ENCODE data around the gene MAP7. TPM values are rescaled to one million over a fixed set of nuclear protein-coding genes. Genes with fewer than 3 reads are reported as not detected.
A peak's percentile ranks its signal among the peaks of the same experiment; 100 is the strongest.

The MAP7 gene
- total and polyA plus RNA-seq, 9 of the 15 experiments (the other 6 are each of a cell fraction or from before 2014, with no cell fraction given): 0.76 to 7.7 (median 3.9) TPM

DNA sequence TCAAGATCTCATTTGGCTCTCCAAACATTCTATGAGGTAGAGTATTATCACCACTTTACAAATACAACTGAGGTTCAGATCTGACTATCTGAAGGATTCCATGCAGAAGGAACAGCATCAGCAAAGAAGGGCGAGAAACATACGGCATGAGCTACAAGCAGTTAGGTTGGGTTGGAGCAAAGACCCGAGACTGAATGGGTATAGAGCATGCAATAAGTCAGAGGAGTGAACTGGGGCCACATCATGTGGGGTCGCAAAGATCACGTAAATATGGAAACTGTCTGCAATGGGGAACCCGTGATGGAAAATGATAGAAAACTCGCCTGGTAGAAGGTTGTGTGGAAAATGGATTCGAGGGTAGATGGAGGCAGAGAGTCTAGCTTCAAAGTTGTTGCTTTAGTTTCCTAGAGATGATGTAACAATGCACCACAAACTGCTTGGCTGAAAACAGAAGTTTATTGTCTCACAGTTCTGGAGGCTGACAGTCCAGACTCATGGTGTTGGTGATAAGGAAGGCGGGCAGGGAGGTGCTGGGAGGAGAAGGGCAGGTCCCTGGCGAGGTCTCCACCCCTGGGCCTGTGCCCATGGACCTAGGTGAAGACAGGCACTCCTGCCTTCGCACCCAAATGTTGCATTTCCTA, 216.3 kb downstream of the MAP7 start (continued):
- TF ChIP-seq, protein P1, sequence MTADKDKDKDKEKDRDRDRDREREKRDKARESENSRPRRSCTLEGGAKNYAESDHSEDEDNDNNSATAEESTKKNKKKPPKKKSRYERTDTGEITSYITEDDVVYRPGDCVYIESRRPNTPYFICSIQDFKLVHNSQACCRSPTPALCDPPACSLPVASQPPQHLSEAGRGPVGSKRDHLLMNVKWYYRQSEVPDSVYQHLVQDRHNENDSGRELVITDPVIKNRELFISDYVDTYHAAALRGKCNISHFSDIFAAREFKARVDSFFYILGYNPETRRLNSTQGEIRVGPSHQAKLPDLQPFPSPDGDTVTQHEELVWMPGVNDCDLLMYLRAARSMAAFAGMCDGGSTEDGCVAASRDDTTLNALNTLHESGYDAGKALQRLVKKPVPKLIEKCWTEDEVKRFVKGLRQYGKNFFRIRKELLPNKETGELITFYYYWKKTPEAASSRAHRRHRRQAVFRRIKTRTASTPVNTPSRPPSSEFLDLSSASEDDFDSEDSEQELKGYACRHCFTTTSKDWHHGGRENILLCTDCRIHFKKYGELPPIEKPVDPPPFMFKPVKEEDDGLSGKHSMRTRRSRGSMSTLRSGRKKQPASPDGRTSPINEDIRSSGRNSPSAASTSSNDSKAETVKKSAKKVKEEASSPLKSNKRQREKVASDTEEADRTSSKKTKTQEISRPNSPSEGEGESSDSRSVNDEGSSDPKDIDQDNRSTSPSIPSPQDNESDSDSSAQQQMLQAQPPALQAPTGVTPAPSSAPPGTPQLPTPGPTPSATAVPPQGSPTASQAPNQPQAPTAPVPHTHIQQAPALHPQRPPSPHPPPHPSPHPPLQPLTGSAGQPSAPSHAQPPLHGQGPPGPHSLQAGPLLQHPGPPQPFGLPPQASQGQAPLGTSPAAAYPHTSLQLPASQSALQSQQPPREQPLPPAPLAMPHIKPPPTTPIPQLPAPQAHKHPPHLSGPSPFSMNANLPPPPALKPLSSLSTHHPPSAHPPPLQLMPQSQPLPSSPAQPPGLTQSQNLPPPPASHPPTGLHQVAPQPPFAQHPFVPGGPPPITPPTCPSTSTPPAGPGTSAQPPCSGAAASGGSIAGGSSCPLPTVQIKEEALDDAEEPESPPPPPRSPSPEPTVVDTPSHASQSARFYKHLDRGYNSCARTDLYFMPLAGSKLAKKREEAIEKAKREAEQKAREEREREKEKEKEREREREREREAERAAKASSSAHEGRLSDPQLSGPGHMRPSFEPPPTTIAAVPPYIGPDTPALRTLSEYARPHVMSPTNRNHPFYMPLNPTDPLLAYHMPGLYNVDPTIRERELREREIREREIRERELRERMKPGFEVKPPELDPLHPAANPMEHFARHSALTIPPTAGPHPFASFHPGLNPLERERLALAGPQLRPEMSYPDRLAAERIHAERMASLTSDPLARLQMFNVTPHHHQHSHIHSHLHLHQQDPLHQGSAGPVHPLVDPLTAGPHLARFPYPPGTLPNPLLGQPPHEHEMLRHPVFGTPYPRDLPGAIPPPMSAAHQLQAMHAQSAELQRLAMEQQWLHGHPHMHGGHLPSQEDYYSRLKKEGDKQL (CRISPR knock-in tag; IDR thresholded peaks at IDR 0.05; ENCODE audit: borderline replicate concordance): no peak
- TF ChIP-seq ZC3H8 (IDR thresholded peaks at IDR 0.05) (no peak), MEF2D (tag; conservative IDR thresholded peaks at IDR 0.05; ENCODE audit: low read depth) (peak; percentile 71; the same call in 1 of the 2 replicates), MIER1 (IDR thresholded peaks at IDR 0.05; ENCODE audit: low read depth) (no peak), SIRT6 (IDR thresholded peaks at IDR 0.05; ENCODE audit: low read depth, low read length) (no peak), ZNF224 (CRISPR knock-in tag; IDR thresholded peaks at IDR 0.05) (no peak), ATF1 (CRISPR knock-in tag; IDR thresholded peaks at IDR 0.05) (no peak), ATF1 (tag; IDR thresholded peaks at IDR 0.05) (no peak; the same call in 1 of the 2 replicates), ZNF184 (CRISPR knock-in tag; IDR thresholded peaks at IDR 0.05) (no peak), ZBTB17 (CRISPR knock-in tag; IDR thresholded peaks at IDR 0.05) (0 out of 2 replicates have a peak, but pooled peaks have one; percentile 47), TEAD1 (CRISPR knock-in tag; IDR thresholded peaks at IDR 0.05) (no peak), ZC3H4 (CRISPR knock-in tag; IDR thresholded peaks at IDR 0.05; ENCODE audit: borderline replicate concordance) (no peak), KHSRP (IDR thresholded peaks at IDR 0.05) (no peak), TCFL5 (CRISPR knock-in tag; conservative IDR thresholded peaks at IDR 0.05) (no peak)
- TF ChIP-seq, protein P2, sequence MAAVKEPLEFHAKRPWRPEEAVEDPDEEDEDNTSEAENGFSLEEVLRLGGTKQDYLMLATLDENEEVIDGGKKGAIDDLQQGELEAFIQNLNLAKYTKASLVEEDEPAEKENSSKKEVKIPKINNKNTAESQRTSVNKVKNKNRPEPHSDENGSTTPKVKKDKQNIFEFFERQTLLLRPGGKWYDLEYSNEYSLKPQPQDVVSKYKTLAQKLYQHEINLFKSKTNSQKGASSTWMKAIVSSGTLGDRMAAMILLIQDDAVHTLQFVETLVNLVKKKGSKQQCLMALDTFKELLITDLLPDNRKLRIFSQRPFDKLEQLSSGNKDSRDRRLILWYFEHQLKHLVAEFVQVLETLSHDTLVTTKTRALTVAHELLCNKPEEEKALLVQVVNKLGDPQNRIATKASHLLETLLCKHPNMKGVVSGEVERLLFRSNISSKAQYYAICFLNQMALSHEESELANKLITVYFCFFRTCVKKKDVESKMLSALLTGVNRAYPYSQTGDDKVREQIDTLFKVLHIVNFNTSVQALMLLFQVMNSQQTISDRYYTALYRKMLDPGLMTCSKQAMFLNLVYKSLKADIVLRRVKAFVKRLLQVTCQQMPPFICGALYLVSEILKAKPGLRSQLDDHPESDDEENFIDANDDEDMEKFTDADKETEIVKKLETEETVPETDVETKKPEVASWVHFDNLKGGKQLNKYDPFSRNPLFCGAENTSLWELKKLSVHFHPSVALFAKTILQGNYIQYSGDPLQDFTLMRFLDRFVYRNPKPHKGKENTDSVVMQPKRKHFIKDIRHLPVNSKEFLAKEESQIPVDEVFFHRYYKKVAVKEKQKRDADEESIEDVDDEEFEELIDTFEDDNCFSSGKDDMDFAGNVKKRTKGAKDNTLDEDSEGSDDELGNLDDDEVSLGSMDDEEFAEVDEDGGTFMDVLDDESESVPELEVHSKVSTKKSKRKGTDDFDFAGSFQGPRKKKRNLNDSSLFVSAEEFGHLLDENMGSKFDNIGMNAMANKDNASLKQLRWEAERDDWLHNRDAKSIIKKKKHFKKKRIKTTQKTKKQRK (IDR thresholded peaks at IDR 0.05; ENCODE audit: borderline replicate concordance, low read depth, low read length): no peak
- TF ChIP-seq, protein P3, sequence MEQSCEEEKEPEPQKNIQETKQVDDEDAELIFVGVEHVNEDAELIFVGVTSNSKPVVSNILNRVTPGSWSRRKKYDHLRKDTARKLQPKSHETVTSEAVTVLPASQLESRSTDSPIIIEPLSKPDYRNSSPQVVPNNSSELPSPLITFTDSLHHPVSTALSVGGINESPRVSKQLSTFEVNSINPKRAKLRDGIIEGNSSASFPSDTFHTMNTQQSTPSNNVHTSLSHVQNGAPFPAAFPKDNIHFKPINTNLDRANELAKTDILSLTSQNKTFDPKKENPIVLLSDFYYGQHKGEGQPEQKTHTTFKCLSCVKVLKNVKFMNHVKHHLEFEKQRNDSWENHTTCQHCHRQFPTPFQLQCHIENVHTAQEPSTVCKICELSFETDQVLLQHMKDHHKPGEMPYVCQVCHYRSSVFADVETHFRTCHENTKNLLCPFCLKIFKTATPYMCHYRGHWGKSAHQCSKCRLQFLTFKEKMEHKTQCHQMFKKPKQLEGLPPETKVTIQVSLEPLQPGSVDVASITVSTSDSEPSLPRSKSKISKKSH (CRISPR knock-in tag; IDR thresholded peaks at IDR 0.05): no peak
- TF ChIP-seq, protein P4, sequence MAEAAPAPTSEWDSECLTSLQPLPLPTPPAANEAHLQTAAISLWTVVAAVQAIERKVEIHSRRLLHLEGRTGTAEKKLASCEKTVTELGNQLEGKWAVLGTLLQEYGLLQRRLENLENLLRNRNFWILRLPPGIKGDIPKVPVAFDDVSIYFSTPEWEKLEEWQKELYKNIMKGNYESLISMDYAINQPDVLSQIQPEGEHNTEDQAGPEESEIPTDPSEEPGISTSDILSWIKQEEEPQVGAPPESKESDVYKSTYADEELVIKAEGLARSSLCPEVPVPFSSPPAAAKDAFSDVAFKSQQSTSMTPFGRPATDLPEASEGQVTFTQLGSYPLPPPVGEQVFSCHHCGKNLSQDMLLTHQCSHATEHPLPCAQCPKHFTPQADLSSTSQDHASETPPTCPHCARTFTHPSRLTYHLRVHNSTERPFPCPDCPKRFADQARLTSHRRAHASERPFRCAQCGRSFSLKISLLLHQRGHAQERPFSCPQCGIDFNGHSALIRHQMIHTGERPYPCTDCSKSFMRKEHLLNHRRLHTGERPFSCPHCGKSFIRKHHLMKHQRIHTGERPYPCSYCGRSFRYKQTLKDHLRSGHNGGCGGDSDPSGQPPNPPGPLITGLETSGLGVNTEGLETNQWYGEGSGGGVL (CRISPR knock-in tag; IDR thresholded peaks at IDR 0.05): no peak
